SK-N-SH (cell line): Measurements from ENCODE around the gene PHLPP1.
"Not testable (repeated sequence)": the region's sequence is repeated elsewhere in the genome, so short reads cannot be mapped to it uniquely, and the experiment has no call there.

Source experiments
- CHD2 ChIP-seq: fragments of 150-350 bp; IDR thresholded peaks from 2 replicates; pipeline ENCODE4 v1.6.1; 2018; ENCODE audit warnings: low read length; ENCODE audit not compliant: partially characterized antibody
- CTCF ChIP-seq: fragments of 200-600 bp; sonication (generic); IDR thresholded peaks from 2 replicates; pipeline ENCODE4 v1.6.1; 2017; ENCODE audit warnings: antibody characterized with exemption, mild to moderate bottlenecking, moderate library complexity
- EP300 ChIP-seq, 2 experiments: IDR thresholded peaks; 2 replicates each; pipeline versions ENCODE4 v1.4.0 to v1.6.1; 2012; ENCODE audit warnings: borderline replicate concordance in 1 of 2, low read depth in 1 of 2, low read length in 1 of 2
- GABPA ChIP-seq: IDR thresholded peaks from 2 replicates; pipeline ENCODE4 v1.4.0; 2012; ENCODE audit warnings: low read depth, mild to moderate bottlenecking
- GATA2 ChIP-seq: sonication (generic); formaldehyde crosslinking; IDR thresholded peaks from 2 replicates; pipeline ENCODE4 v1.5.0; 2020; ENCODE audit warnings: mild to moderate bottlenecking, missing genetic modification reagents
- NFIC ChIP-seq: IDR thresholded peaks from 2 replicates; pipeline ENCODE4 v1.4.0; 2012; ENCODE audit warnings: borderline replicate concordance
- POLR2AphosphoS5 ChIP-seq: IDR thresholded peaks from 2 replicates; pipeline ENCODE4 v1.6.1; 2012; ENCODE audit warnings: low read depth, low read length
- SMC3 ChIP-seq: IDR thresholded peaks from 2 replicates; pipeline ENCODE4 v1.6.1; 2012; ENCODE audit warnings: low read depth, low read length, improper control_type of control experiment
- TCF12 ChIP-seq: IDR thresholded peaks from 2 replicates; pipeline ENCODE4 v1.4.0; 2012
- USF1 ChIP-seq: IDR thresholded peaks from 2 replicates; pipeline ENCODE4 v1.4.0; 2012; ENCODE audit warnings: low read depth, borderline replicate concordance
- TF ChIP-seq, protein P1 (sequence below): IDR thresholded peaks from 2 replicates; pipeline ENCODE4 v1.6.1; 2012; ENCODE audit warnings: mild to moderate bottlenecking, low read depth, low read length, moderate library complexity

DNA sequence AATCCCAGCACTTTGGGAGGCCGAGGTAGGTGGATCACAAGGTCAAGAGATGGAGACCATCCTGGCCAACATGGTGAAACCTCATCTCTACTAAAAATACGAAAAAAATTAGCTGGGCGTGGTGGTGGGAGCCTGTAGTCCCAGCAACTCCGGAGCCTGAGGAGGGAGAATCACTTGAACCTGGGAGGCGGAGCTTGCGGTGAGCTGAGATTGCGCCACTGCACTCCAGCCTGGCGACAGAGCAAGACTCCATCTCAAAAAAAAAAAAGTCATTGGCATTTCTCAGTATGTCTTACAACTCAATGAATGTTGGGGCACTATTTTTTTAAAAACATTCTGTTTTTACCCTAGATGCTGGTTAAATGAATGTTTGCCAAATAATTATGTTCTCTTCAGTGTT, 94.1 kb downstream of the PHLPP1 start:
- not testable (repeated sequence) for TF ChIP-seq CTCF; EP300 (IDR thresholded peaks at IDR 0.05; ENCODE audit: borderline replicate concordance in 1 of 2, low read depth in 1 of 2, low read length in 1 of 2); CHD2; GABPA; NFIC; SMC3; POLR2AphosphoS5; GATA2 (CRISPR knock-in tag); TCF12; USF1
- TF ChIP-seq, protein P1, sequence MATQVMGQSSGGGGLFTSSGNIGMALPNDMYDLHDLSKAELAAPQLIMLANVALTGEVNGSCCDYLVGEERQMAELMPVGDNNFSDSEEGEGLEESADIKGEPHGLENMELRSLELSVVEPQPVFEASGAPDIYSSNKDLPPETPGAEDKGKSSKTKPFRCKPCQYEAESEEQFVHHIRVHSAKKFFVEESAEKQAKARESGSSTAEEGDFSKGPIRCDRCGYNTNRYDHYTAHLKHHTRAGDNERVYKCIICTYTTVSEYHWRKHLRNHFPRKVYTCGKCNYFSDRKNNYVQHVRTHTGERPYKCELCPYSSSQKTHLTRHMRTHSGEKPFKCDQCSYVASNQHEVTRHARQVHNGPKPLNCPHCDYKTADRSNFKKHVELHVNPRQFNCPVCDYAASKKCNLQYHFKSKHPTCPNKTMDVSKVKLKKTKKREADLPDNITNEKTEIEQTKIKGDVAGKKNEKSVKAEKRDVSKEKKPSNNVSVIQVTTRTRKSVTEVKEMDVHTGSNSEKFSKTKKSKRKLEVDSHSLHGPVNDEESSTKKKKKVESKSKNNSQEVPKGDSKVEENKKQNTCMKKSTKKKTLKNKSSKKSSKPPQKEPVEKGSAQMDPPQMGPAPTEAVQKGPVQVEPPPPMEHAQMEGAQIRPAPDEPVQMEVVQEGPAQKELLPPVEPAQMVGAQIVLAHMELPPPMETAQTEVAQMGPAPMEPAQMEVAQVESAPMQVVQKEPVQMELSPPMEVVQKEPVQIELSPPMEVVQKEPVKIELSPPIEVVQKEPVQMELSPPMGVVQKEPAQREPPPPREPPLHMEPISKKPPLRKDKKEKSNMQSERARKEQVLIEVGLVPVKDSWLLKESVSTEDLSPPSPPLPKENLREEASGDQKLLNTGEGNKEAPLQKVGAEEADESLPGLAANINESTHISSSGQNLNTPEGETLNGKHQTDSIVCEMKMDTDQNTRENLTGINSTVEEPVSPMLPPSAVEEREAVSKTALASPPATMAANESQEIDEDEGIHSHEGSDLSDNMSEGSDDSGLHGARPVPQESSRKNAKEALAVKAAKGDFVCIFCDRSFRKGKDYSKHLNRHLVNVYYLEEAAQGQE: not testable (repeated sequence)
